HG03060 (cell line): ENCODE results near the gene STX8.

Experiments
- ATAC-seq: cut with Tn5 transposase; IDR thresholded peaks from one replicate; pipeline ENCODE4 v1.9.1; 2021; ENCODE audit warnings: low read depth, moderate number of reproducible peaks; ENCODE audit not compliant: unreplicated experiment

The STX8 gene

GRCh38 chr17:9322326-9322725, 253.3 kb downstream of the STX8 start:
- ATAC-seq, result no peak

GRCh38 chr17:9321890-9322289, 253.7 kb downstream of the STX8 start:
- no peak for ATAC-seq

- no peak for ATAC-seq
Measured at GRCh38 chr17:9315360-9315759, 260.3 kb downstream of the STX8 start.

GRCh38 chr17:9313346-9313745, 262.3 kb downstream of the STX8 start:
- no peak for ATAC-seq

- ATAC-seq, result no peak
Measured at GRCh38 chr17:9309216-9309615, 266.4 kb downstream of the STX8 start.

- ATAC-seq, result no peak
Measured at GRCh38 chr17:9308069-9308468, 267.6 kb downstream of the STX8 start.

GRCh38 chr17:9307313-9307998, 268.2 kb downstream of the STX8 start:
- ATAC-seq, result no peak

- ATAC-seq, result no peak
Measured at GRCh38 chr17:9306086-9306485, 269.5 kb downstream of the STX8 start.

- no peak for ATAC-seq
Measured at GRCh38 chr17:9299695-9300094, 275.9 kb downstream of the STX8 start.

- no peak for ATAC-seq
Measured at GRCh38 chr17:9298776-9299295, 276.8 kb downstream of the STX8 start.

- ATAC-seq, result no peak
Measured at GRCh38 chr17:9298135-9298534, 277.5 kb downstream of the STX8 start.

- no peak for ATAC-seq
Measured at GRCh38 chr17:9294661-9295210, 280.9 kb downstream of the STX8 start.

- ATAC-seq, result no peak
Measured at GRCh38 chr17:9292561-9292941, 283.1 kb downstream of the STX8 start.

- no peak for ATAC-seq
Measured at GRCh38 chr17:9291912-9292560, 283.6 kb downstream of the STX8 start.

- no peak for ATAC-seq
Measured at GRCh38 chr17:9290226-9290613, 285.4 kb downstream of the STX8 start.

GRCh38 chr17:9287306-9287705, 288.3 kb downstream of the STX8 start:
- no peak for ATAC-seq

GRCh38 chr17:9286434-9286833, 289.2 kb downstream of the STX8 start:
- ATAC-seq, result no peak

- no peak for ATAC-seq
Measured at GRCh38 chr17:9285602-9286427, 289.8 kb downstream of the STX8 start.

- no peak for ATAC-seq
Measured at GRCh38 chr17:9284884-9285283, 290.7 kb downstream of the STX8 start.

GRCh38 chr17:9283909-9284308, 291.7 kb downstream of the STX8 start:
- no peak for ATAC-seq

- ATAC-seq, result no peak
Measured at GRCh38 chr17:9279893-9280292, 295.7 kb downstream of the STX8 start.
